ENCODE measurements around the gene AUTS2. TPM values are rescaled to one million over a fixed set of nuclear protein-coding genes. Genes with fewer than 3 reads are reported as not detected.

Gene AUTS2
- polyA plus RNA-seq, 3 donors, result 0.08 to 0.35 TPM; not detected in 1

DNA sequence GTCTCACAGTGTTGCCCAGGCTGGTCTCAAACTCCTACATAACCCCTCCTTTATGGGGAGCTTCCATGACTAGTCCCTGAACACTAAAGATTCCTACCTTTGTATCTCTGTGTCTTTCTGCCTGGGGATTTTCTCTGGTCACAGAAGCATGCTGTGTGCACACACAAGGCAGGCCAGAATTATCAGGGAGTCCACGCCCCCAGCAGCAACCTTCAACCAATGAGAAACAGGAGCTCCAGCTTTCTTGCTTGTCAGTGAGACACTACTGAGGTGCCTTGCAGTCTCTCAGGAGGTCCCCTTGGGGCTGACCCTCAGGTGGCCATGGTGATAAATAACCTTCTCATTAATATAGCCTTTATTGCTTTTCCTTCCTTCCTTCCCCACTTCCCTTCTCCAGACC is 45.1 kb upstream of the AUTS2 start:
- Histone ChIP-seq H3K79me2 (ENCODE audit: insufficient read depth, low read length) (no peaks in the 10 kb centered on the region), H4K20me1 (ENCODE audit: insufficient read depth, low read length) (no peaks in the 10 kb centered on the region), H3K27me3 (ENCODE audit: control insufficient read depth in 2 of 2, insufficient read depth in 2 of 2, low read length in 2 of 2) (no peaks in the 10 kb centered on the region), H3K9ac (ENCODE audit: insufficient read depth, low read length, poor library complexity, severe bottlenecking) (no peak overlapping the region), H3K4me1 (ENCODE audit: control insufficient read depth in 1 of 2, insufficient read depth in 2 of 2, low read length in 2 of 2) (no peaks in the 10 kb centered on the region), H3K4me2 (replicated peaks; ENCODE audit: extremely low read depth, low read length, poor library complexity, severe bottlenecking) (no peak overlapping the region), H3K36me3 (replicated peaks in 1 of 2; ENCODE audit: control insufficient read depth in 1 of 2, insufficient read depth in 2 of 2, low read length in 2 of 2) (no peaks in the 10 kb centered on the region), H3K9me3 (replicated peaks in 1 of 2; ENCODE audit: control insufficient read depth in 1 of 2, insufficient read depth in 1 of 2, low read length in 2 of 2) (no peaks in the 10 kb centered on the region), H3K27ac (ENCODE audit: low read depth in 1 of 2, low read length in 2 of 2) (no peak overlapping the region), H3K4me3 (replicated peaks in 1 of 3; ENCODE audit: low read depth in 2 of 3, low read length in 3 of 3) (no peak overlapping the region), H2AFZ (ENCODE audit: insufficient read depth, low read depth, low read length, poor library complexity, severe bottlenecking) (no peak overlapping the region)
- H3K9me3 Mint-ChIP-seq, result peaks cover 0 to 2% (median 0%) of the 10 kb centered on the region in 7 donors
- H3K27me3 Mint-ChIP-seq (ENCODE audit: low read depth in 3 of 3), result peaks cover 0 to 2% (median 1%) of the 10 kb centered on the region in 3 donors
- DNase-seq, result no peak
- H3K27ac Mint-ChIP-seq, result no peak overlapping the region
- no peaks in the 10 kb centered on the region for H3K36me3 Mint-ChIP-seq
- WGBS (ENCODE audit: insufficient coverage), result 75% methylated on average over 1 of the region's 1 CpG
- intact Hi-C loops (cut with micrococcal nuclease), result no loop called here
- H3K4me3 Mint-ChIP-seq, result no peak overlapping the region
- no peaks in the 10 kb centered on the region for H3K4me1 Mint-ChIP-seq
- TF ChIP-seq, protein P1, sequence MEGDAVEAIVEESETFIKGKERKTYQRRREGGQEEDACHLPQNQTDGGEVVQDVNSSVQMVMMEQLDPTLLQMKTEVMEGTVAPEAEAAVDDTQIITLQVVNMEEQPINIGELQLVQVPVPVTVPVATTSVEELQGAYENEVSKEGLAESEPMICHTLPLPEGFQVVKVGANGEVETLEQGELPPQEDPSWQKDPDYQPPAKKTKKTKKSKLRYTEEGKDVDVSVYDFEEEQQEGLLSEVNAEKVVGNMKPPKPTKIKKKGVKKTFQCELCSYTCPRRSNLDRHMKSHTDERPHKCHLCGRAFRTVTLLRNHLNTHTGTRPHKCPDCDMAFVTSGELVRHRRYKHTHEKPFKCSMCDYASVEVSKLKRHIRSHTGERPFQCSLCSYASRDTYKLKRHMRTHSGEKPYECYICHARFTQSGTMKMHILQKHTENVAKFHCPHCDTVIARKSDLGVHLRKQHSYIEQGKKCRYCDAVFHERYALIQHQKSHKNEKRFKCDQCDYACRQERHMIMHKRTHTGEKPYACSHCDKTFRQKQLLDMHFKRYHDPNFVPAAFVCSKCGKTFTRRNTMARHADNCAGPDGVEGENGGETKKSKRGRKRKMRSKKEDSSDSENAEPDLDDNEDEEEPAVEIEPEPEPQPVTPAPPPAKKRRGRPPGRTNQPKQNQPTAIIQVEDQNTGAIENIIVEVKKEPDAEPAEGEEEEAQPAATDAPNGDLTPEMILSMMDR (IDR thresholded peaks at IDR 0.05), result no peak

DNA sequence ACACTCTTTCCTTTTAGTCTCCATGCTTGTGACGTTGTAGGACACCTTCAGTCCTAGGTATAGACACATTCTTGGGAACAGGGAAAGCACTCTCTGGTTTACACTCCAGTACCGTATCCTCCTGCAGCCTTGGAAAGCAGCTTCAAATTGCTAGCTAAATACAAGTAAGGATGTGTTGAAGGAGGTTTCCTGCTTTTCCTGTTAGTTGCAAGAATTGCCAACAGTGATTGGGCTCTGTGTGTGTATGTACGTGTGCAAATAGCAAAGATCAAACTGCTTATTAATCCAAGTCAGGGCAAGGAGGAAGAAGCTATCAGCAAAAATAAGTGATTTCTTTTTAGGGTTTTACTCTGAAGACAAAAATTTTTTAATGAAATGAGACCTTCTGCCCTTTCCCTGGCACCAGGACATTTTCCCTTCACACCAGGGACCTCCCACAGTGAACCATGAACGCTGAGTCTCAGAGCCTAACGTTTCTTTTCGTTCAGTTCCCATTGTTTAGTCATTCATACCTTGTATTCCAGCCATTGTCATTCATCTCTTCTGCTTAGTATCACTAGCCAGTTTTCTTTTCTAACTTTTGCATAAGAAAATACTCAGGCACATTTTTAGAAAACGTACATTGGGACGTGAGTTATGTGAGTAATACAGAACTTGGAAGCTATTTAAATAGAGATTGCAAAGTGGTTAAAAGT is 36.9 kb upstream of the AUTS2 start:
- no peaks in the 10 kb centered on the region for H3K27me3 ChIP-seq (ENCODE audit: control insufficient read depth in 2 of 2, insufficient read depth in 2 of 2, low read length in 2 of 2)
- no peak overlapping the region for H3K27ac ChIP-seq (ENCODE audit: low read depth in 1 of 2, low read length in 2 of 2)
- H3K9me3 Mint-ChIP-seq, result peaks cover 0 to 3% (median 0%) of the 10 kb centered on the region in 7 donors
- H3K36me3 ChIP-seq (replicated peaks in 1 of 2; ENCODE audit: control insufficient read depth in 1 of 2, insufficient read depth in 2 of 2, low read length in 2 of 2), result no peaks in the 10 kb centered on the region
- no peaks in the 10 kb centered on the region for H3K9me3 ChIP-seq (replicated peaks in 1 of 2; ENCODE audit: control insufficient read depth in 1 of 2, insufficient read depth in 1 of 2, low read length in 2 of 2)
- H4K20me1 ChIP-seq (ENCODE audit: insufficient read depth, low read length), result no peaks in the 10 kb centered on the region
- H3K4me2 ChIP-seq (replicated peaks; ENCODE audit: extremely low read depth, low read length, poor library complexity, severe bottlenecking), result no peak overlapping the region
- no peak for DNase-seq
- no peak overlapping the region for H3K9ac ChIP-seq (ENCODE audit: insufficient read depth, low read length, poor library complexity, severe bottlenecking)
- WGBS (ENCODE audit: insufficient coverage), result 76% methylated on average over 3 of the region's 8 CpGs
- TF ChIP-seq, protein P1 (IDR thresholded peaks at IDR 0.05), result no peak
- H3K4me3 ChIP-seq (replicated peaks in 1 of 3; ENCODE audit: low read depth in 2 of 3, low read length in 3 of 3), result no peak overlapping the region
- no peak overlapping the region for H2AFZ ChIP-seq (ENCODE audit: insufficient read depth, low read depth, low read length, poor library complexity, severe bottlenecking)
- H3K4me1 ChIP-seq (ENCODE audit: control insufficient read depth in 1 of 2, insufficient read depth in 2 of 2, low read length in 2 of 2), result no peaks in the 10 kb centered on the region
- no peaks in the 10 kb centered on the region for H3K36me3 Mint-ChIP-seq
- no peak overlapping the region for H3K27ac Mint-ChIP-seq
- peaks cover 0 to 3% (median 0%) of the 10 kb centered on the region in 3 donors for H3K27me3 Mint-ChIP-seq (ENCODE audit: low read depth in 3 of 3)
- H3K4me1 Mint-ChIP-seq, result no peaks in the 10 kb centered on the region
- H3K79me2 ChIP-seq (ENCODE audit: insufficient read depth, low read length), result no peaks in the 10 kb centered on the region
- H3K4me3 Mint-ChIP-seq, result no peak overlapping the region
- intact Hi-C loops (cut with micrococcal nuclease), result no loop called here

Measured in CD14-positive monocyte (primary cell).